OCI-LY7 (cell line): Measurements from ENCODE around the gene ZNF746.

ENCODE experiments used
- CTCF ChIP-seq: fragments of 200-600 bp; sonication (generic); conservative IDR thresholded peaks from 2 replicates; pipeline ENCODE4 v1.5.1; 2014; ENCODE audit warnings: mild to moderate bottlenecking, antibody characterized with exemption, low read length, moderate library complexity, mixed read lengths
- EZH2phosphoT487 ChIP-seq: fragments of 200-600 bp; sonication (generic); IDR thresholded peaks from 2 replicates; pipeline ENCODE4 v1.6.1; 2018; ENCODE audit warnings: low read depth, borderline replicate concordance, mild to moderate bottlenecking, mixed run types, antibody characterized with exemption, low read length, moderate library complexity, mixed read lengths

DNA sequence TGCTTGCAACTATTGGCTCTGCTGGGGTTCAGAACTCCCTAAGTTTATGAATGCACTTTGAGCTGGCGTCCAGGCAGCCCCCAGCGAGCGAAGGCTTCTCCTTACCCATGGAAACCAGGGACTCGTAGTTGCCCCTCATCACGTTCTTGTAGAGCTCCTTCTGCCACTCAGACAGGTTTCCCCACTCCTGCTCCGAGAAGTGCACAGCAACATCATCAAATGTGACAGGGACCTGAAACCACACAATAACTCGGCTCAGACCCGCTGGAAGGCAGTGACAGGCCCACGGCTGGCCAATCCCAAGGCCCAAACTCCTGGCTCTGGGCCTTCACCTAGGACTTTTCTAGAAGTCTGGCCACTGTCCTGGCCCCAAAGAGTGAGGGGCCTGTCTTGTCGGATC lies 43.6 kb downstream of the ZNF746 start:
- TF ChIP-seq CTCF = no peak
- no peak for TF ChIP-seq EZH2phosphoT487
